GM23338 (cell line): ENCODE data around the gene BFSP2. TPM values are rescaled to one million over a fixed set of nuclear protein-coding genes. Genes with fewer than 3 reads are reported as not detected.

Experiments used
- ATAC-seq: fragments of 200-7000 bp; cut with Tn5 transposase; 3 replicates; pipeline ENCODE4 v1.9.1; 2020
- DNase-seq: peaks from one replicate; pipeline ENCODE4 v3.0.0-alpha.2; 2015; ENCODE audit warnings: low spot score
- H2AFZ ChIP-seq: fragments of 200-600 bp; sonication (generic); 2 replicates; pipeline ENCODE4 v1.8.0; 2016; ENCODE audit warnings: antibody characterized with exemption, mild to moderate bottlenecking, moderate library complexity
- H3F3A ChIP-seq: fragments of 200-600 bp; sonication (generic); replicated peaks from 2 replicates; pipeline ENCODE4 v1.8.0; 2017; ENCODE audit warnings: antibody characterized with exemption, mixed run types, low read depth
- H3K27ac ChIP-seq: fragments of 200-600 bp; sonication (generic); 2 replicates; pipeline ENCODE4 v1.6.1; 2016; ENCODE audit warnings: low read depth
- H3K27me3 ChIP-seq: fragments of 200-600 bp; sonication (generic); 2 replicates; pipeline ENCODE4 v1.8.0; 2016; ENCODE audit warnings: mild to moderate bottlenecking, mixed run types, moderate library complexity; ENCODE audit not compliant: insufficient read depth
- H3K36me3 ChIP-seq: fragments of 200-600 bp; sonication (generic); 2 replicates; pipeline ENCODE4 v1.8.0; 2016; ENCODE audit warnings: mild to moderate bottlenecking; ENCODE audit not compliant: insufficient read depth
- H3K4me1 ChIP-seq: fragments of 200-600 bp; sonication (generic); 2 replicates; pipeline ENCODE4 v1.8.0; 2016; ENCODE audit warnings: mild to moderate bottlenecking, moderate library complexity; ENCODE audit not compliant: insufficient read depth
- H3K4me2 ChIP-seq: fragments of 200-600 bp; sonication (generic); 2 replicates; pipeline ENCODE4 v1.7.1; 2017; ENCODE audit warnings: mixed run types
- H3K4me3 ChIP-seq: fragments of 200-600 bp; sonication (generic); 2 replicates; pipeline ENCODE4 v1.6.1; 2016; ENCODE audit warnings: mixed run types
- H3K79me2 ChIP-seq: fragments of 200-600 bp; sonication (generic); replicated peaks from 2 replicates; pipeline ENCODE4 v1.8.0; 2017; ENCODE audit warnings: mild to moderate bottlenecking; ENCODE audit not compliant: insufficient read depth
- H3K9me2 ChIP-seq: fragments of 200-600 bp; sonication (generic); 2 replicates; pipeline ENCODE4 v1.8.0; 2017; ENCODE audit not compliant: insufficient read depth
- H4K20me1 ChIP-seq: fragments of 200-600 bp; sonication (generic); replicated peaks from 2 replicates; pipeline ENCODE4 v1.8.0; 2017; ENCODE audit warnings: mild to moderate bottlenecking; ENCODE audit not compliant: insufficient read depth
- H3K27ac Mint-ChIP-seq: 2 replicates; pipeline ENCODE4 v1.8.0; 2020; ENCODE audit warnings: inconsistent platforms, mild to moderate bottlenecking, moderate library complexity, mixed read lengths
- H3K27me3 Mint-ChIP-seq: 3 replicates; pipeline ENCODE4 v1.8.0; 2022; ENCODE audit warnings: low read depth, mild to moderate bottlenecking, moderate library complexity, mixed read lengths, inconsistent platforms; ENCODE audit not compliant: insufficient read depth, poor library complexity
- H3K36me3 Mint-ChIP-seq: 3 replicates; pipeline ENCODE4 v1.8.0; 2021; ENCODE audit warnings: low read depth, mild to moderate bottlenecking, inconsistent platforms, moderate library complexity, mixed read lengths
- H3K4me1 Mint-ChIP-seq: 3 replicates; pipeline ENCODE4 v1.8.0; 2020; ENCODE audit warnings: mild to moderate bottlenecking, inconsistent platforms, mixed read lengths
- H3K4me3 Mint-ChIP-seq: 3 replicates; pipeline ENCODE4 v1.8.0; 2021; ENCODE audit warnings: moderate library complexity, mild to moderate bottlenecking, inconsistent platforms, mixed read lengths
- H3K9me3 Mint-ChIP-seq: 3 replicates; pipeline ENCODE4 v1.8.0; 2020; ENCODE audit warnings: moderate library complexity, mild to moderate bottlenecking, inconsistent platforms, mixed read lengths
- CREB1 ChIP-seq: fragments of 250-450 bp; sonication (Bioruptor Pico); IDR thresholded peaks from 2 replicates; pipeline ENCODE4 v1.5.0; 2020; ENCODE audit warnings: low read depth, mild to moderate bottlenecking, moderate library complexity
- EZH2 ChIP-seq: fragments of 200-600 bp; sonication (generic); IDR thresholded peaks from one replicate; pipeline ENCODE4 v1.8.0; 2017; ENCODE audit warnings: antibody characterized with exemption, mild to moderate bottlenecking, low read depth; ENCODE audit not compliant: unreplicated experiment
- EZH2phosphoT487 ChIP-seq: fragments of 200-600 bp; sonication (generic); IDR thresholded peaks from one replicate; pipeline ENCODE4 v1.8.1; 2018; ENCODE audit warnings: antibody characterized with exemption; ENCODE audit not compliant: unreplicated experiment
- JUNB ChIP-seq: IDR thresholded peaks from one replicate; pipeline ENCODE4 v1.6.1; 2016; ENCODE audit warnings: antibody characterized with exemption; ENCODE audit not compliant: unreplicated experiment
- NANOG ChIP-seq: IDR thresholded peaks from 2 replicates; pipeline ENCODE4 v1.6.1; 2016; ENCODE audit warnings: antibody characterized with exemption, borderline replicate concordance
- POLR2AphosphoS5 ChIP-seq: IDR thresholded peaks from 2 replicates; pipeline ENCODE4 v1.6.1; 2016; ENCODE audit warnings: antibody characterized with exemption, low read depth
- STAT1 ChIP-seq: IDR thresholded peaks from one replicate; pipeline ENCODE4 v1.6.1; 2016; ENCODE audit warnings: antibody characterized with exemption; ENCODE audit not compliant: unreplicated experiment
- ZNF114 ChIP-seq: fragments of 250-450 bp; sonication (Bioruptor Pico); IDR thresholded peaks from 2 replicates; pipeline ENCODE4 v1.5.0; 2020; ENCODE audit warnings: mild to moderate bottlenecking, moderate library complexity
- ZNF331 ChIP-seq: fragments of 250-450 bp; sonication (Bioruptor Pico); IDR thresholded peaks from 2 replicates; pipeline ENCODE4 v1.5.0; 2020; ENCODE audit warnings: low read depth, mild to moderate bottlenecking, moderate library complexity
- polyA plus RNA-seq: library from polyadenylated mRNA; unstranded; fragments of >200 nt; fragmentation: Nextera tagmentation; extraction: Ambion mirVana; gene quantifications from 2 replicates; pipeline ENCODE4 v1.2.1, GENCODE V29; 2016
- total RNA-seq: library from RNA; depleted of rRNA; stranded (reverse); fragments of >200 nt; shearing (Covaris generic); gene quantifications from 2 replicates; pipeline ENCODE4 v1.2.3, GENCODE V29; 2014
- TF ChIP-seq, protein P1 (sequence below): IDR thresholded peaks from 2 replicates; pipeline ENCODE4 v1.6.1; 2016; ENCODE audit warnings: antibody characterized with exemption
- TF ChIP-seq, protein P2 (sequence below): IDR thresholded peaks from one replicate; pipeline ENCODE4 v1.6.1; 2018; ENCODE audit warnings: antibody characterized with exemption; ENCODE audit not compliant: unreplicated experiment
- TF ChIP-seq, protein P3 (sequence below): fragments of 250-450 bp; sonication (Bioruptor Pico); IDR thresholded peaks from 2 replicates; pipeline ENCODE4 v1.5.0; 2020; ENCODE audit warnings: mild to moderate bottlenecking, moderate library complexity
- TF ChIP-seq, protein P4 (sequence below), 2 experiments: fragments of 200-600 bp in 1 of 2; sonication (generic) in 1 of 2; conservative IDR thresholded peaks; 2 replicates each; pipeline versions ENCODE4 v1.5.1 to v1.6.1; 2016 to 2017; ENCODE audit warnings: antibody characterized with exemption in 2 of 2, low read depth in 2 of 2, mild to moderate bottlenecking in 2 of 2, moderate library complexity in 1 of 2

BFSP2 gene
- total and polyA plus RNA-seq, 2 experiments from 2014 or later, result not detected

DNA sequence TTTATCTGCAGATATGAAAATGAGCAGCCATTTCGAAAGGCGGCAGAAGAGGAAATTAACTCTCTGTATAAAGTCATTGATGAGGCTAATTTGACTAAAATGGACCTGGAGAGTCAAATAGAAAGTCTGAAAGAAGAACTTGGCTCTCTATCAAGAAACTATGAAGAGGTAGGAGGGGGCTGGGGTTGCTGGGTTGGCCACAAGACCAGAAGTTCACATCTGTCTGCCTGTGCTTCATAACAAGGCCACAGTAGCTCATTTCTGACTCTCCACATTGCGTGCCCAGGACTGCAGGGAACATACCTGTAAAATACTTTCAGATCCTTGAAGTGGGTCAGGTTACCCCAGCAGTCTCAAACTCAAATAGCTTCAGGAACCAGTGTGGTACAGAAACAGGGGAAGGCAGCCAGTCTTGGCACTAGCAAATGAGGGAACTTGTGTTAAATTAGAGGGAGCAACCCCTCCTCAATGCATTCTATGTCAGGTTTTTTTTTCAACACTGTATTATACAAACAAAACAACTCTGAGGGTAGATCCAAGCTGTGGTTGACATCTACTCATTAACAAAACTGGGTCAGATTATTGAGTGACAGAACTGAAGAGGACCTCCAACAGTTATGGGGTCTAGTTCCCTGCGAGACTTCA is 48.7 kb downstream of the BFSP2 start:
- no peak for ATAC-seq
- H3K4me3 Mint-ChIP-seq, result no peak overlapping the region
- TF ChIP-seq ZNF331 (CRISPR knock-in tag) (no peak), STAT1 (no peak), NANOG (no peak), CREB1 (CRISPR knock-in tag) (no peak), EZH2 (no peak), JUNB (no peak), EZH2phosphoT487 (no peak), ZNF114 (no peak), POLR2AphosphoS5 (no peak)
- TF ChIP-seq, protein P1, sequence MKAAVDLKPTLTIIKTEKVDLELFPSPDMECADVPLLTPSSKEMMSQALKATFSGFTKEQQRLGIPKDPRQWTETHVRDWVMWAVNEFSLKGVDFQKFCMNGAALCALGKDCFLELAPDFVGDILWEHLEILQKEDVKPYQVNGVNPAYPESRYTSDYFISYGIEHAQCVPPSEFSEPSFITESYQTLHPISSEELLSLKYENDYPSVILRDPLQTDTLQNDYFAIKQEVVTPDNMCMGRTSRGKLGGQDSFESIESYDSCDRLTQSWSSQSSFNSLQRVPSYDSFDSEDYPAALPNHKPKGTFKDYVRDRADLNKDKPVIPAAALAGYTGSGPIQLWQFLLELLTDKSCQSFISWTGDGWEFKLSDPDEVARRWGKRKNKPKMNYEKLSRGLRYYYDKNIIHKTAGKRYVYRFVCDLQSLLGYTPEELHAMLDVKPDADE, result no peak
- TF ChIP-seq, protein P2, sequence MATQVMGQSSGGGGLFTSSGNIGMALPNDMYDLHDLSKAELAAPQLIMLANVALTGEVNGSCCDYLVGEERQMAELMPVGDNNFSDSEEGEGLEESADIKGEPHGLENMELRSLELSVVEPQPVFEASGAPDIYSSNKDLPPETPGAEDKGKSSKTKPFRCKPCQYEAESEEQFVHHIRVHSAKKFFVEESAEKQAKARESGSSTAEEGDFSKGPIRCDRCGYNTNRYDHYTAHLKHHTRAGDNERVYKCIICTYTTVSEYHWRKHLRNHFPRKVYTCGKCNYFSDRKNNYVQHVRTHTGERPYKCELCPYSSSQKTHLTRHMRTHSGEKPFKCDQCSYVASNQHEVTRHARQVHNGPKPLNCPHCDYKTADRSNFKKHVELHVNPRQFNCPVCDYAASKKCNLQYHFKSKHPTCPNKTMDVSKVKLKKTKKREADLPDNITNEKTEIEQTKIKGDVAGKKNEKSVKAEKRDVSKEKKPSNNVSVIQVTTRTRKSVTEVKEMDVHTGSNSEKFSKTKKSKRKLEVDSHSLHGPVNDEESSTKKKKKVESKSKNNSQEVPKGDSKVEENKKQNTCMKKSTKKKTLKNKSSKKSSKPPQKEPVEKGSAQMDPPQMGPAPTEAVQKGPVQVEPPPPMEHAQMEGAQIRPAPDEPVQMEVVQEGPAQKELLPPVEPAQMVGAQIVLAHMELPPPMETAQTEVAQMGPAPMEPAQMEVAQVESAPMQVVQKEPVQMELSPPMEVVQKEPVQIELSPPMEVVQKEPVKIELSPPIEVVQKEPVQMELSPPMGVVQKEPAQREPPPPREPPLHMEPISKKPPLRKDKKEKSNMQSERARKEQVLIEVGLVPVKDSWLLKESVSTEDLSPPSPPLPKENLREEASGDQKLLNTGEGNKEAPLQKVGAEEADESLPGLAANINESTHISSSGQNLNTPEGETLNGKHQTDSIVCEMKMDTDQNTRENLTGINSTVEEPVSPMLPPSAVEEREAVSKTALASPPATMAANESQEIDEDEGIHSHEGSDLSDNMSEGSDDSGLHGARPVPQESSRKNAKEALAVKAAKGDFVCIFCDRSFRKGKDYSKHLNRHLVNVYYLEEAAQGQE, result no peak
- TF ChIP-seq, protein P3, sequence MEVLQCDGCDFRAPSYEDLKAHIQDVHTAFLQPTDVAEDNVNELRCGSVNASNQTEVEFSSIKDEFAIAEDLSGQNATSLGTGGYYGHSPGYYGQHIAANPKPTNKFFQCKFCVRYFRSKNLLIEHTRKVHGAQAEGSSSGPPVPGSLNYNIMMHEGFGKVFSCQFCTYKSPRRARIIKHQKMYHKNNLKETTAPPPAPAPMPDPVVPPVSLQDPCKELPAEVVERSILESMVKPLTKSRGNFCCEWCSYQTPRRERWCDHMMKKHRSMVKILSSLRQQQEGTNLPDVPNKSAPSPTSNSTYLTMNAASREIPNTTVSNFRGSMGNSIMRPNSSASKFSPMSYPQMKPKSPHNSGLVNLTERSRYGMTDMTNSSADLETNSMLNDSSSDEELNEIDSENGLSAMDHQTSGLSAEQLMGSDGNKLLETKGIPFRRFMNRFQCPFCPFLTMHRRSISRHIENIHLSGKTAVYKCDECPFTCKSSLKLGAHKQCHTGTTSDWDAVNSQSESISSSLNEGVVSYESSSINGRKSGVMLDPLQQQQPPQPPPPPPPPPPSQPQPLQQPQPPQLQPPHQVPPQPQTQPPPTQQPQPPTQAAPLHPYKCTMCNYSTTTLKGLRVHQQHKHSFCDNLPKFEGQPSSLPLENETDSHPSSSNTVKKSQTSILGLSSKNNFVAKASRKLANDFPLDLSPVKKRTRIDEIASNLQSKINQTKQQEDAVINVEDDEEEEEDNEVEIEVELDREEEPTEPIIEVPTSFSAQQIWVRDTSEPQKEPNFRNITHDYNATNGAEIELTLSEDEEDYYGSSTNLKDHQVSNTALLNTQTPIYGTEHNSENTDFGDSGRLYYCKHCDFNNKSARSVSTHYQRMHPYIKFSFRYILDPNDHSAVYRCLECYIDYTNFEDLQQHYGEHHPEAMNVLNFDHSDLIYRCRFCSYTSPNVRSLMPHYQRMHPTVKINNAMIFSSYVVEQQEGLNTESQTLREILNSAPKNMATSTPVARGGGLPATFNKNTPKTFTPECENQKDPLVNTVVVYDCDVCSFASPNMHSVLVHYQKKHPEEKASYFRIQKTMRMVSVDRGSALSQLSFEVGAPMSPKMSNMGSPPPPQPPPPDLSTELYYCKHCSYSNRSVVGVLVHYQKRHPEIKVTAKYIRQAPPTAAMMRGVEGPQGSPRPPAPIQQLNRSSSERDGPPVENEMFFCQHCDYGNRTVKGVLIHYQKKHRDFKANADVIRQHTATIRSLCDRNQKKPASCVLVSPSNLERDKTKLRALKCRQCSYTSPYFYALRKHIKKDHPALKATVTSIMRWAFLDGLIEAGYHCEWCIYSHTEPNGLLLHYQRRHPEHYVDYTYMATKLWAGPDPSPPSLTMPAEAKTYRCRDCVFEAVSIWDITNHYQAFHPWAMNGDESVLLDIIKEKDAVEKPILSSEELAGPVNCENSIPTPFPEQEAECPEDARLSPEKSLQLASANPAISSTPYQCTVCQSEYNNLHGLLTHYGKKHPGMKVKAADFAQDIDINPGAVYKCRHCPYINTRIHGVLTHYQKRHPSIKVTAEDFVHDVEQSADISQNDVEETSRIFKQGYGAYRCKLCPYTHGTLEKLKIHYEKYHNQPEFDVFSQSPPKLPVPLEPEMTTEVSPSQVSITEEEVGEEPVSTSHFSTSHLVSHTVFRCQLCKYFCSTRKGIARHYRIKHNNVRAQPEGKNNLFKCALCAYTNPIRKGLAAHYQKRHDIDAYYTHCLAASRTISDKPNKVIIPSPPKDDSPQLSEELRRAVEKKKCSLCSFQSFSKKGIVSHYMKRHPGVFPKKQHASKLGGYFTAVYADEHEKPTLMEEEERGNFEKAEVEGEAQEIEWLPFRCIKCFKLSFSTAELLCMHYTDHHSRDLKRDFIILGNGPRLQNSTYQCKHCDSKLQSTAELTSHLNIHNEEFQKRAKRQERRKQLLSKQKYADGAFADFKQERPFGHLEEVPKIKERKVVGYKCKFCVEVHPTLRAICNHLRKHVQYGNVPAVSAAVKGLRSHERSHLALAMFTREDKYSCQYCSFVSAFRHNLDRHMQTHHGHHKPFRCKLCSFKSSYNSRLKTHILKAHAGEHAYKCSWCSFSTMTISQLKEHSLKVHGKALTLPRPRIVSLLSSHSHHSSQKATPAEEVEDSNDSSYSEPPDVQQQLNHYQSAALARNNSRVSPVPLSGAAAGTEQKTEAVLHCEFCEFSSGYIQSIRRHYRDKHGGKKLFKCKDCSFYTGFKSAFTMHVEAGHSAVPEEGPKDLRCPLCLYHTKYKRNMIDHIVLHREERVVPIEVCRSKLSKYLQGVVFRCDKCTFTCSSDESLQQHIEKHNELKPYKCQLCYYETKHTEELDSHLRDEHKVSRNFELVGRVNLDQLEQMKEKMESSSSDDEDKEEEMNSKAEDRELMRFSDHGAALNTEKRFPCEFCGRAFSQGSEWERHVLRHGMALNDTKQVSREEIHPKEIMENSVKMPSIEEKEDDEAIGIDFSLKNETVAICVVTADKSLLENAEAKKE, result no peak
- TF ChIP-seq, protein P4, sequence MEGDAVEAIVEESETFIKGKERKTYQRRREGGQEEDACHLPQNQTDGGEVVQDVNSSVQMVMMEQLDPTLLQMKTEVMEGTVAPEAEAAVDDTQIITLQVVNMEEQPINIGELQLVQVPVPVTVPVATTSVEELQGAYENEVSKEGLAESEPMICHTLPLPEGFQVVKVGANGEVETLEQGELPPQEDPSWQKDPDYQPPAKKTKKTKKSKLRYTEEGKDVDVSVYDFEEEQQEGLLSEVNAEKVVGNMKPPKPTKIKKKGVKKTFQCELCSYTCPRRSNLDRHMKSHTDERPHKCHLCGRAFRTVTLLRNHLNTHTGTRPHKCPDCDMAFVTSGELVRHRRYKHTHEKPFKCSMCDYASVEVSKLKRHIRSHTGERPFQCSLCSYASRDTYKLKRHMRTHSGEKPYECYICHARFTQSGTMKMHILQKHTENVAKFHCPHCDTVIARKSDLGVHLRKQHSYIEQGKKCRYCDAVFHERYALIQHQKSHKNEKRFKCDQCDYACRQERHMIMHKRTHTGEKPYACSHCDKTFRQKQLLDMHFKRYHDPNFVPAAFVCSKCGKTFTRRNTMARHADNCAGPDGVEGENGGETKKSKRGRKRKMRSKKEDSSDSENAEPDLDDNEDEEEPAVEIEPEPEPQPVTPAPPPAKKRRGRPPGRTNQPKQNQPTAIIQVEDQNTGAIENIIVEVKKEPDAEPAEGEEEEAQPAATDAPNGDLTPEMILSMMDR (conservative IDR thresholded peaks at IDR 0.05; ENCODE audit: low read depth in 2 of 2), result no peak
- no peaks in the 10 kb centered on the region for H3K27me3 Mint-ChIP-seq
- H3K36me3 ChIP-seq, result no peaks in the 10 kb centered on the region
- H3K27ac Mint-ChIP-seq, result no peak overlapping the region
- H3K27ac ChIP-seq, result no peak overlapping the region
- H3K9me3 Mint-ChIP-seq, result no peaks in the 10 kb centered on the region
- no peaks in the 10 kb centered on the region for H3F3A ChIP-seq
- no peaks in the 10 kb centered on the region for H3K79me2 ChIP-seq
- DNase-seq, result no peak
- H3K9me2 ChIP-seq, result no peaks in the 10 kb centered on the region
- H3K4me2 ChIP-seq, result no peak overlapping the region
- H4K20me1 ChIP-seq, result no peaks in the 10 kb centered on the region
- peaks cover 21% of the 10 kb centered on the region for H3K4me1 Mint-ChIP-seq
- no peaks in the 10 kb centered on the region for H3K4me1 ChIP-seq
- no peaks in the 10 kb centered on the region for H3K36me3 Mint-ChIP-seq
- no peak overlapping the region; the same call in 1 of the 2 replicates for H2AFZ ChIP-seq
- no peaks in the 10 kb centered on the region for H3K27me3 ChIP-seq
- no peak overlapping the region for H3K4me3 ChIP-seq
